Ectodermal cell (in vitro differentiated cells): ENCODE measurements around the gene LRRC1.

Experiments
- H3K27ac ChIP-seq: 2 replicates; pipeline ENCODE4 v1.7.0; 2013; ENCODE audit warnings: mild to moderate bottlenecking, low read depth, low read length; ENCODE audit not compliant: insufficient read depth, poor library complexity, severe bottlenecking
- H3K27me3 ChIP-seq: 2 replicates; pipeline ENCODE4 v1.7.0; 2013; ENCODE audit warnings: mild to moderate bottlenecking, low read length; ENCODE audit not compliant: insufficient read depth, control insufficient read depth, poor library complexity, severe bottlenecking
- H3K36me3 ChIP-seq: one replicate; pipeline ENCODE4 v1.7.0; 2013; ENCODE audit warnings: low read length; ENCODE audit not compliant: control insufficient read depth, insufficient read depth
- H3K4me1 ChIP-seq: one replicate; pipeline ENCODE4 v1.7.0; 2013; ENCODE audit warnings: low read length; ENCODE audit not compliant: control insufficient read depth, insufficient read depth
- H3K4me3 ChIP-seq: 2 replicates; pipeline ENCODE4 v1.7.0; 2013; ENCODE audit warnings: low read depth, low read length, control low read depth; ENCODE audit not compliant: insufficient read depth
- H3K9me3 ChIP-seq: 2 replicates; pipeline ENCODE4 v1.7.0; 2013; ENCODE audit warnings: mild to moderate bottlenecking, low read length, moderate library complexity; ENCODE audit not compliant: control insufficient read depth
- WGBS, 2 experiments: methylation state at CpG; one replicate each; pipeline ENCODE4 v1.1.7; 2013; ENCODE audit warnings: missing lambda C conversion rate in 2 of 2; 5-methylcytosine and 5-hydroxymethylcytosine counted together

LRRC1 gene

GRCh38 chr6:53961679-53962370, 167.0 kb downstream of the LRRC1 start:
- no peak overlapping the region for H3K27ac ChIP-seq
- WGBS, 2 experiments = 80 to 85% methylated on average over 7 of the region's 7 CpGs
- H3K36me3 ChIP-seq = no peaks in the 10 kb centered on the region
- H3K9me3 ChIP-seq = no peaks in the 10 kb centered on the region
- H3K27me3 ChIP-seq = no peaks in the 10 kb centered on the region
- H3K4me1 ChIP-seq = no peaks in the 10 kb centered on the region
- H3K4me3 ChIP-seq = no peak overlapping the region

DNA sequence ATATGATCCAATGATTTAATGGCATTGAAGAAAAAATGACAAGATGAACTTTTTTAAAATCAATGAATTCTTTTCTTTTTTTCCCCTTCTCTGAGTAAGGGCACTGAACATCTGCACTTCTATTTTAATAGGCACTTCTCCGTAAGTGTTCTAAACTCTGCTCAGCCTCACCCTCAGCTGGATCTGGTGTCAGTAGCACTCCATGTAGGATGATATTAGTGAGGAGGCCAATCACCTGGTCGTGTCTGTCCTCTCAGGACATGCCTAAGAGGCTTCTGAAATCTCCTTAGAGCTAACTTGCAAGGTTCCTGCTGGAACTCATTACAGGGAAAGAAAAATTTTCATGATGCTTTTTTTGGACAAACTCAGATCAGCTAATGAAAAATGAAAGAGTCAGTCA, 167.8 kb downstream of the LRRC1 start:
- H3K27me3 ChIP-seq = no peaks in the 10 kb centered on the region
- H3K4me1 ChIP-seq = no peaks in the 10 kb centered on the region
- H3K36me3 ChIP-seq = no peaks in the 10 kb centered on the region
- 95 to 97% methylated on average over 2 of the region's 2 CpGs for WGBS, 2 experiments
- no peak overlapping the region for H3K27ac ChIP-seq
- no peaks in the 10 kb centered on the region for H3K9me3 ChIP-seq
- H3K4me3 ChIP-seq = no peak overlapping the region

- H3K9me3 ChIP-seq = no peaks in the 10 kb centered on the region
- H3K27me3 ChIP-seq = no peaks in the 10 kb centered on the region
- H3K36me3 ChIP-seq = no peaks in the 10 kb centered on the region
- no peaks in the 10 kb centered on the region for H3K4me1 ChIP-seq
- WGBS, 2 experiments = 57% methylated on average over 2 of the region's 2 CpGs
- H3K4me3 ChIP-seq = no peak overlapping the region
- H3K27ac ChIP-seq = no peak overlapping the region
Measured at GRCh38 chr6:53967415-53967814, 172.6 kb downstream of the LRRC1 start.
